ENCODE measurements around the gene CDC42BPA.

DNA sequence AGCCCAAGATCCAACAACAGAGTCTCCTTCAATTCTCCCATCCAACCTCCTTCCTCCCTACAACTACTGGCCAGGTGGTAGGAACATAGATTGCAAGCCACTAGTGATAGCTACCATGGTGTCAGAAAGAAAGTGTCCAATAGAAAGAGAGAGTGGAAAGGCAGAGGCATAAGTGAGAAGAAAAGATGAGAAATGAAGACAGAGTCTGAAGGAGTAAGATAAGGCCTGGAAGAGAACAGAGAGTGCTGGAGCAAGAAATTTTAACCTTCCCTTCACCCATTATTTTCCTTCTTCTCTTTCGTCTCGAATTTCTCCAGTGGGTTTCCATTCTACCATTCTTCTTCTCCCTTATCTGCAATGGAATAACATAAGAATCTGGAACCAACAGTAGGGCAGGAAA is 57.9 kb downstream of the CDC42BPA start:
- TF ChIP-seq, protein P1, sequence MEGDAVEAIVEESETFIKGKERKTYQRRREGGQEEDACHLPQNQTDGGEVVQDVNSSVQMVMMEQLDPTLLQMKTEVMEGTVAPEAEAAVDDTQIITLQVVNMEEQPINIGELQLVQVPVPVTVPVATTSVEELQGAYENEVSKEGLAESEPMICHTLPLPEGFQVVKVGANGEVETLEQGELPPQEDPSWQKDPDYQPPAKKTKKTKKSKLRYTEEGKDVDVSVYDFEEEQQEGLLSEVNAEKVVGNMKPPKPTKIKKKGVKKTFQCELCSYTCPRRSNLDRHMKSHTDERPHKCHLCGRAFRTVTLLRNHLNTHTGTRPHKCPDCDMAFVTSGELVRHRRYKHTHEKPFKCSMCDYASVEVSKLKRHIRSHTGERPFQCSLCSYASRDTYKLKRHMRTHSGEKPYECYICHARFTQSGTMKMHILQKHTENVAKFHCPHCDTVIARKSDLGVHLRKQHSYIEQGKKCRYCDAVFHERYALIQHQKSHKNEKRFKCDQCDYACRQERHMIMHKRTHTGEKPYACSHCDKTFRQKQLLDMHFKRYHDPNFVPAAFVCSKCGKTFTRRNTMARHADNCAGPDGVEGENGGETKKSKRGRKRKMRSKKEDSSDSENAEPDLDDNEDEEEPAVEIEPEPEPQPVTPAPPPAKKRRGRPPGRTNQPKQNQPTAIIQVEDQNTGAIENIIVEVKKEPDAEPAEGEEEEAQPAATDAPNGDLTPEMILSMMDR (IDR thresholded peaks at IDR 0.05): no peak
- TF ChIP-seq POLR2A (IDR thresholded peaks at IDR 0.05): no peak

Data from testis (tissue), 2 donors.